Measurements from ENCODE around the gene EGLN1. TPM values are rescaled to one million over a fixed set of nuclear protein-coding genes. Genes with fewer than 3 reads are reported as not detected.

EGLN1 gene
- total RNA-seq, 4 donors from 2014 or later, result 34.7 to 53.1 (median 39.8) TPM

GRCh38 chr1:231326248-231326647 is 95.8 kb downstream of the EGLN1 start:
- DNase-seq, result no peak
- H3K4me1 ChIP-seq, result no peaks in the 10 kb centered on the region
- no peak overlapping the region for H3K27ac ChIP-seq
- H3K27me3 ChIP-seq, result no peaks in the 10 kb centered on the region
- no peak overlapping the region for H3K4me3 ChIP-seq
- no peaks in the 10 kb centered on the region for H3K36me3 ChIP-seq
- H3K9me3 ChIP-seq, result no peaks in the 10 kb centered on the region
- no peak for TF ChIP-seq POLR2A (IDR thresholded peaks at IDR 0.05)
- no peak for TF ChIP-seq CTCF (IDR thresholded peaks at IDR 0.05)

GRCh38 chr1:231324660-231325059 is 97.4 kb downstream of the EGLN1 start:
- Histone ChIP-seq H3K9me3 (no peaks in the 10 kb centered on the region), H3K36me3 (no peaks in the 10 kb centered on the region), H3K4me3 (no peak overlapping the region), H3K27ac (no peak overlapping the region), H3K4me1 (no peaks in the 10 kb centered on the region), H3K27me3 (no peaks in the 10 kb centered on the region)
- no peak for DNase-seq
- TF ChIP-seq POLR2A (IDR thresholded peaks at IDR 0.05) (no peak), CTCF (IDR thresholded peaks at IDR 0.05) (no peak)

- TF ChIP-seq POLR2A (IDR thresholded peaks at IDR 0.05) (no peak), CTCF (IDR thresholded peaks at IDR 0.05) (no peak)
- Histone ChIP-seq H3K36me3 (no peaks in the 10 kb centered on the region), H3K4me3 (no peak overlapping the region), H3K9me3 (no peaks in the 10 kb centered on the region), H3K27me3 (no peaks in the 10 kb centered on the region), H3K4me1 (no peaks in the 10 kb centered on the region), H3K27ac (no peak overlapping the region)
- no peak for DNase-seq
Observed at GRCh38 chr1:231322880-231323530, 99.1 kb downstream of the EGLN1 start.

GRCh38 chr1:231319080-231319479 is 103.0 kb downstream of the EGLN1 start:
- no peaks in the 10 kb centered on the region for H3K9me3 ChIP-seq
- no peak for DNase-seq

GRCh38 chr1:231318568-231318967 is 103.5 kb downstream of the EGLN1 start:
- Histone ChIP-seq H3K27me3 (no peaks in the 10 kb centered on the region), H3K9me3 (no peaks in the 10 kb centered on the region), H3K4me1 (no peaks in the 10 kb centered on the region), H3K36me3 (no peaks in the 10 kb centered on the region), H3K4me3 (no peak overlapping the region), H3K27ac (no peak overlapping the region)
- no peak for DNase-seq
- TF ChIP-seq CTCF (IDR thresholded peaks at IDR 0.05) (no peak), POLR2A (IDR thresholded peaks at IDR 0.05) (no peak)

More at GRCh38 chr1:231319080-231319479, 103.0 kb downstream of the EGLN1 start:
- H3K36me3 ChIP-seq, result no peaks in the 10 kb centered on the region
- H3K4me1 ChIP-seq, result no peaks in the 10 kb centered on the region
- TF ChIP-seq CTCF (IDR thresholded peaks at IDR 0.05), result no peak
- TF ChIP-seq POLR2A (IDR thresholded peaks at IDR 0.05), result no peak
- H3K27ac ChIP-seq, result no peak overlapping the region
- H3K27me3 ChIP-seq, result no peaks in the 10 kb centered on the region
- no peak overlapping the region for H3K4me3 ChIP-seq

GRCh38 chr1:231318015-231318355 is 104.1 kb downstream of the EGLN1 start:
- Histone ChIP-seq H3K9me3 (no peaks in the 10 kb centered on the region), H3K4me1 (no peaks in the 10 kb centered on the region), H3K4me3 (no peak overlapping the region), H3K27ac (no peak overlapping the region), H3K36me3 (no peaks in the 10 kb centered on the region), H3K27me3 (no peaks in the 10 kb centered on the region)
- DNase-seq, result no peak
- TF ChIP-seq CTCF (IDR thresholded peaks at IDR 0.05) (no peak), POLR2A (IDR thresholded peaks at IDR 0.05) (no peak)
